ENCODE measurements around the gene EPHA10. TPM values are rescaled to one million over a fixed set of nuclear protein-coding genes. Genes with fewer than 3 reads are reported as not detected.
A peak's percentile ranks its signal among the peaks of the same experiment; 100 is the strongest.

Gene EPHA10
- polyA plus RNA-seq (2011; rRNA removed) (0.04 TPM in 1 of 2 replicates, not detected in the other), polyA minus RNA-seq (2011; rRNA and poly(A)+ RNA removed) (not detected in 2 replicates)

- peaks cover 22% of the 10 kb centered on the region for H3K27me3 ChIP-seq (ENCODE audit: control insufficient read depth, insufficient read depth, low read length)
- ChIA-PET CTCF (interaction anchor here (0.6 kb wide), 1 partner anchor 795 kb away, joined by 4 read pairs; no protein-coding TSS in a partner anchor), POLR2A (no interaction called here)
- no peak for DNase-seq (ENCODE audit: low read depth)
- no peaks in the 10 kb centered on the region for H3K36me3 ChIP-seq (ENCODE audit: control insufficient read depth, insufficient read depth, low read length)
- TF ChIP-seq CTCF (IDR thresholded peaks at IDR 0.05; ENCODE audit: insufficient read depth, low read depth, low read length) = no peak
- H3K4me3 ChIP-seq (ENCODE audit: low read depth, low read length) = no peak within 1 kb of the TSS
Measured at GRCh38 chr1:37764888-37765441, at the start of gene EPHA10. Gene EPHA10, minus strand, starts transcription at chr1:37765120. Its CDS starts 54 bp downstream, at chr1:37765066.

GRCh38 chr1:37814252-37814651, 49.3 kb upstream of the EPHA10 start:
- no peak for TF ChIP-seq CTCF (IDR thresholded peaks at IDR 0.05; ENCODE audit: insufficient read depth, low read depth, low read length)
- CTCF ChIA-PET = no interaction called here

DNA sequence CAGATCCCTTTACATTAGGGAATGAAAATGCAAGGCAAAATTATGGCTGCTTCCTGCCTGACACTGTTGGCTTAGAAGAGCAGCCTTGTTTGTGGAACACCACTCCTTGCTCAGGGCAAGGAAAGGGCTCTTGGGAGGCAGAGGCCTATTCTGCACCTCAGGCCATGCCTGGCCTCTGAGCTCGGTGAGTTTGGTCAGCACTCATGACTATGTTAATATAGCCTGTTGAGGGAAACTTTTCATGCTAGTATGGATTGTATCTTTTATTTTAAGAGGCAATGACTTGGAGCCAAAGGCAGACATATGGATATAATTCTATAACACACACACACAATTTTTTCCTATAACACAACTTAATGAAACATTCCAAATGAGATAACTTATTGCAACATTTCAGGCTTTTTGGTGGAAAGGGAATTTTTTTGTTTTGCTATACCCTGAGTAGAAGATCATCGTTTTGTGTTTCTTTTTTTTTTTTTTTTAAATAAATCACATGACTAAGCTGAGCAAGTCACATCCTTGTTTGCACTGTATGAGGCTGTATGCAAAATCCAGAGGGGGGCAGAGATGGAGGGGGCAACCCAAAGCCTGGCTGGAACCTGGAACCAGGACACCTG, 48.7 kb upstream of the EPHA10 start:
- Histone ChIP-seq H3K4me3 (ENCODE audit: low read depth, low read length) (no peak overlapping the region), H3K36me3 (ENCODE audit: control insufficient read depth, insufficient read depth, low read length) (peaks cover 10% of the 10 kb centered on the region), H3K27me3 (ENCODE audit: control insufficient read depth, insufficient read depth, low read length) (no peaks in the 10 kb centered on the region)
- ChIA-PET CTCF (no interaction called here), POLR2A (no interaction called here)
- TF ChIP-seq CTCF (IDR thresholded peaks at IDR 0.05; ENCODE audit: insufficient read depth, low read depth, low read length) = no peak
- DNase-seq (ENCODE audit: low read depth) = no peak

More at GRCh38 chr1:37814252-37814651, 49.3 kb upstream of the EPHA10 start:
- POLR2A ChIA-PET = no interaction called here
- H3K27me3 ChIP-seq (ENCODE audit: control insufficient read depth, insufficient read depth, low read length) = no peaks in the 10 kb centered on the region
- no peak overlapping the region for H3K4me3 ChIP-seq (ENCODE audit: low read depth, low read length)
- H3K36me3 ChIP-seq (ENCODE audit: control insufficient read depth, insufficient read depth, low read length) = peaks cover 10% of the 10 kb centered on the region
- DNase-seq (ENCODE audit: low read depth) = no peak

- Histone ChIP-seq H3K4me3 (ENCODE audit: low read depth, low read length) (no peak overlapping the region), H3K36me3 (ENCODE audit: control insufficient read depth, insufficient read depth, low read length) (peaks cover 8% of the 10 kb centered on the region), H3K27me3 (ENCODE audit: control insufficient read depth, insufficient read depth, low read length) (no peaks in the 10 kb centered on the region)
- DNase-seq (ENCODE audit: low read depth) = no peak
- TF ChIP-seq CTCF (IDR thresholded peaks at IDR 0.05; ENCODE audit: insufficient read depth, low read depth, low read length) = peak; percentile 87
- POLR2A ChIA-PET = no interaction called here
- CTCF ChIA-PET = interaction anchor here (1.2 kb wide), 1 partner anchor 48 kb away, joined by 5 read pairs; the partner anchor contains the start of gene MTF1
Measured at GRCh38 chr1:37811027-37811655, 46.2 kb upstream of the EPHA10 start.

GRCh38 chr1:37809942-37810341, 45.0 kb upstream of the EPHA10 start:
- H3K36me3 ChIP-seq (ENCODE audit: control insufficient read depth, insufficient read depth, low read length) = peaks cover 10% of the 10 kb centered on the region
- H3K4me3 ChIP-seq (ENCODE audit: low read depth, low read length) = no peak overlapping the region
- no peak for TF ChIP-seq CTCF (IDR thresholded peaks at IDR 0.05; ENCODE audit: insufficient read depth, low read depth, low read length)
- ChIA-PET CTCF (no interaction called here), POLR2A (no interaction called here)
- no peaks in the 10 kb centered on the region for H3K27me3 ChIP-seq (ENCODE audit: control insufficient read depth, insufficient read depth, low read length)
- DNase-seq (ENCODE audit: low read depth) = no peak
